Measurements from ENCODE around the gene LRRC27.
A peak's percentile ranks its signal among the peaks of the same experiment; 100 is the strongest.

The LRRC27 gene

GRCh38 chr10:132301371-132302330, 30.3 kb upstream of the LRRC27 start:
- no peak overlapping the region for H3K9ac ChIP-seq (ENCODE audit: low read depth in 1 of 2, low read length in 2 of 2)
- no peaks in the 10 kb centered on the region for H3K36me3 ChIP-seq (ENCODE audit: control insufficient read depth in 1 of 2, insufficient read depth in 2 of 2, low read length in 2 of 2)
- no peak overlapping the region for H3K27ac ChIP-seq (ENCODE audit: low read depth, low read length)
- H3K4me1 ChIP-seq (ENCODE audit: control insufficient read depth in 1 of 2, insufficient read depth in 2 of 2, low read length in 2 of 2): peaks cover 0 to under 1% of the 10 kb centered on the region in 2 donors
- H3K4me3 ChIP-seq (ENCODE audit: low read depth in 1 of 2, low read length in 2 of 2): no peak overlapping the region
- peaks cover 7 to 12% of the 10 kb centered on the region in 2 donors for H3K27me3 ChIP-seq (ENCODE audit: control insufficient read depth in 1 of 2, insufficient read depth in 2 of 2, low read length in 2 of 2)
- no peaks in the 10 kb centered on the region for H3K9me3 ChIP-seq (ENCODE audit: control insufficient read depth in 1 of 2, low read length in 2 of 2)

- Histone ChIP-seq H3K9ac (ENCODE audit: low read depth in 1 of 2, low read length in 2 of 2) (no peak overlapping the region), H3K27me3 (ENCODE audit: control insufficient read depth in 1 of 2, insufficient read depth in 2 of 2, low read length in 2 of 2) (peaks cover 7 to 16% of the 10 kb centered on the region in 2 donors), H3K27ac (ENCODE audit: low read depth, low read length) (no peak overlapping the region), H3K4me1 (ENCODE audit: control insufficient read depth in 1 of 2, insufficient read depth in 2 of 2, low read length in 2 of 2) (peaks cover 0 to 5% of the 10 kb centered on the region in 2 donors), H3K9me3 (ENCODE audit: control insufficient read depth in 1 of 2, low read length in 2 of 2) (no peaks in the 10 kb centered on the region), H3K4me3 (ENCODE audit: low read depth in 1 of 2, low read length in 2 of 2) (no peak overlapping the region), H3K36me3 (ENCODE audit: control insufficient read depth in 1 of 2, insufficient read depth in 2 of 2, low read length in 2 of 2) (no peaks in the 10 kb centered on the region)
Measured at GRCh38 chr10:132302421-132303310, 29.3 kb upstream of the LRRC27 start.

GRCh38 chr10:132303361-132304115, 28.5 kb upstream of the LRRC27 start:
- Histone ChIP-seq H3K4me3 (ENCODE audit: low read depth in 1 of 2, low read length in 2 of 2) (no peak overlapping the region), H3K9ac (ENCODE audit: low read depth in 1 of 2, low read length in 2 of 2) (no peak overlapping the region), H3K27ac (ENCODE audit: low read depth, low read length) (no peak overlapping the region), H3K4me1 (ENCODE audit: control insufficient read depth in 1 of 2, insufficient read depth in 2 of 2, low read length in 2 of 2) (peaks cover 0 to 6% of the 10 kb centered on the region in 2 donors), H3K9me3 (ENCODE audit: control insufficient read depth in 1 of 2, low read length in 2 of 2) (no peaks in the 10 kb centered on the region), H3K27me3 (ENCODE audit: control insufficient read depth in 1 of 2, insufficient read depth in 2 of 2, low read length in 2 of 2) (peaks cover 7 to 16% of the 10 kb centered on the region in 2 donors), H3K36me3 (ENCODE audit: control insufficient read depth in 1 of 2, insufficient read depth in 2 of 2, low read length in 2 of 2) (no peaks in the 10 kb centered on the region)

GRCh38 chr10:132304756-132305509, 27.1 kb upstream of the LRRC27 start:
- Histone ChIP-seq H3K4me1 (ENCODE audit: control insufficient read depth in 1 of 2, insufficient read depth in 2 of 2, low read length in 2 of 2) (peaks cover 0 to 13% of the 10 kb centered on the region in 2 donors), H3K27ac (ENCODE audit: low read depth, low read length) (no peak overlapping the region), H3K36me3 (ENCODE audit: control insufficient read depth in 1 of 2, insufficient read depth in 2 of 2, low read length in 2 of 2) (no peaks in the 10 kb centered on the region), H3K9me3 (ENCODE audit: control insufficient read depth in 1 of 2, low read length in 2 of 2) (no peaks in the 10 kb centered on the region), H3K4me3 (ENCODE audit: low read depth in 1 of 2, low read length in 2 of 2) (no peak overlapping the region), H3K27me3 (ENCODE audit: control insufficient read depth in 1 of 2, insufficient read depth in 2 of 2, low read length in 2 of 2) (peaks cover 17 to 24% of the 10 kb centered on the region in 2 donors), H3K9ac (ENCODE audit: low read depth in 1 of 2, low read length in 2 of 2) (no peak overlapping the region)

- Histone ChIP-seq H3K9ac (ENCODE audit: low read depth in 1 of 2, low read length in 2 of 2) (no peak overlapping the region), H3K27ac (ENCODE audit: low read depth, low read length) (no peak overlapping the region), H3K9me3 (ENCODE audit: control insufficient read depth in 1 of 2, low read length in 2 of 2) (no peaks in the 10 kb centered on the region), H3K36me3 (ENCODE audit: control insufficient read depth in 1 of 2, insufficient read depth in 2 of 2, low read length in 2 of 2) (no peaks in the 10 kb centered on the region), H3K27me3 (ENCODE audit: control insufficient read depth in 1 of 2, insufficient read depth in 2 of 2, low read length in 2 of 2) (peaks cover 25 to 30% of the 10 kb centered on the region in 2 donors), H3K4me1 (ENCODE audit: control insufficient read depth in 1 of 2, insufficient read depth in 2 of 2, low read length in 2 of 2) (peaks cover 0 to 13% of the 10 kb centered on the region in 2 donors), H3K4me3 (ENCODE audit: low read depth in 1 of 2, low read length in 2 of 2) (no peak overlapping the region)
Measured at GRCh38 chr10:132305654-132306342, 26.2 kb upstream of the LRRC27 start.

GRCh38 chr10:132306343-132306685, 25.7 kb upstream of the LRRC27 start:
- Histone ChIP-seq H3K4me1 (ENCODE audit: control insufficient read depth in 1 of 2, insufficient read depth in 2 of 2, low read length in 2 of 2) (peaks cover 0 to 13% of the 10 kb centered on the region in 2 donors), H3K36me3 (ENCODE audit: control insufficient read depth in 1 of 2, insufficient read depth in 2 of 2, low read length in 2 of 2) (no peaks in the 10 kb centered on the region), H3K9me3 (ENCODE audit: control insufficient read depth in 1 of 2, low read length in 2 of 2) (no peaks in the 10 kb centered on the region), H3K27ac (ENCODE audit: low read depth, low read length) (no peak overlapping the region), H3K4me3 (ENCODE audit: low read depth in 1 of 2, low read length in 2 of 2) (no peak overlapping the region), H3K9ac (ENCODE audit: low read depth in 1 of 2, low read length in 2 of 2) (no peak overlapping the region), H3K27me3 (ENCODE audit: control insufficient read depth in 1 of 2, insufficient read depth in 2 of 2, low read length in 2 of 2) (peaks cover 25 to 30% of the 10 kb centered on the region in 2 donors)

- H3K27ac ChIP-seq (ENCODE audit: low read depth, low read length): no peak overlapping the region
- peaks cover 0 to 13% of the 10 kb centered on the region in 2 donors for H3K4me1 ChIP-seq (ENCODE audit: control insufficient read depth in 1 of 2, insufficient read depth in 2 of 2, low read length in 2 of 2)
- no peaks in the 10 kb centered on the region for H3K9me3 ChIP-seq (ENCODE audit: control insufficient read depth in 1 of 2, low read length in 2 of 2)
- no peaks in the 10 kb centered on the region for H3K36me3 ChIP-seq (ENCODE audit: control insufficient read depth in 1 of 2, insufficient read depth in 2 of 2, low read length in 2 of 2)
- H3K27me3 ChIP-seq (ENCODE audit: control insufficient read depth in 1 of 2, insufficient read depth in 2 of 2, low read length in 2 of 2): peaks cover 25 to 30% of the 10 kb centered on the region in 2 donors
- peak overlapping the region; percentile 56 to 61 for H3K4me3 ChIP-seq (ENCODE audit: low read depth in 1 of 2, low read length in 2 of 2)
- H3K9ac ChIP-seq (ENCODE audit: low read depth in 1 of 2, low read length in 2 of 2): peak overlapping the region in 1 of 2 donors; percentile 25
Measured at GRCh38 chr10:132306864-132307751, 24.9 kb upstream of the LRRC27 start.

GRCh38 chr10:132307823-132308586, 24.0 kb upstream of the LRRC27 start, which contains the start of gene STK32C:
Gene STK32C (minus strand): TSS chr10:132307950. CDS start chr10:132307833, 117 bp downstream.
- H3K27ac ChIP-seq (ENCODE audit: low read depth, low read length): no peak within 1 kb of the TSS
- peak within 1 kb of the TSS in 1 of 2 donors; percentile 54 for H3K9ac ChIP-seq (ENCODE audit: low read depth in 1 of 2, low read length in 2 of 2)
- H3K4me3 ChIP-seq (ENCODE audit: low read depth in 1 of 2, low read length in 2 of 2): peak within 1 kb of the TSS; percentile 63 to 84
- peaks cover 0 to 13% of the 10 kb centered on the region in 2 donors for H3K4me1 ChIP-seq (ENCODE audit: control insufficient read depth in 1 of 2, insufficient read depth in 2 of 2, low read length in 2 of 2)
- no peaks in the 10 kb centered on the region for H3K36me3 ChIP-seq (ENCODE audit: control insufficient read depth in 1 of 2, insufficient read depth in 2 of 2, low read length in 2 of 2)
- peaks cover 25 to 30% of the 10 kb centered on the region in 2 donors for H3K27me3 ChIP-seq (ENCODE audit: control insufficient read depth in 1 of 2, insufficient read depth in 2 of 2, low read length in 2 of 2)
- H3K9me3 ChIP-seq (ENCODE audit: control insufficient read depth in 1 of 2, low read length in 2 of 2): no peaks in the 10 kb centered on the region

Data from duodenal mucosa (tissue), 2 donors.